Panc1 (cell line): ENCODE results near the gene SLC37A1. TPM values are rescaled to one million over a fixed set of nuclear protein-coding genes. Genes with fewer than 3 reads are reported as not detected.

Experiments
- ATAC-seq: fragments of 200-7000 bp; cut with Tn5 transposase; 2 replicates; pipeline ENCODE4 v1.9.1; 2020; ENCODE audit warnings: mild to moderate bottlenecking, moderate library complexity
- BruUV-seq: library from RNA; stranded (reverse); fragments of 400-500 nt; replicated peaks from 2 replicates; lab custom pipeline; 2021; lab: Mats Ljungman, UMichigan
- CTCF ChIA-PET: fragments of 300-600 bp; sonication (Branson Sonifier 250); formaldehyde crosslinking; loops from one replicate; lab custom pipeline; 2022; ENCODE audit warnings: antibody characterized with exemption; lab: Charles Lee
- POLR2A ChIA-PET: fragments of 300-600 bp; sonication (Branson Sonifier 250); formaldehyde crosslinking; loops from one replicate; lab custom pipeline; 2022; ENCODE audit warnings: antibody characterized with exemption; lab: Charles Lee
- DNase-seq: peaks from one replicate; pipeline ENCODE4 v3.0.0-alpha.2; 2010; ENCODE audit warnings: low read depth, low spot score
- H3K27ac ChIP-seq: 2 replicates; pipeline ENCODE4 v1.5.1; 2011; ENCODE audit warnings: mild to moderate bottlenecking, low read length, inconsistent platforms
- H3K27me3 ChIP-seq: fragments of 200-500 bp; sonication (Bioruptor generic); 2 replicates; pipeline ENCODE4 v1.6.0; 2014; ENCODE audit warnings: low read length, inconsistent platforms; ENCODE audit not compliant: control insufficient read depth, insufficient read depth
- H3K36me3 ChIP-seq: fragments of 200-500 bp; sonication (Bioruptor generic); 2 replicates; pipeline ENCODE4 v1.5.1; 2014; ENCODE audit warnings: inconsistent platforms, mild to moderate bottlenecking, low read length, moderate library complexity; ENCODE audit not compliant: control insufficient read depth, insufficient read depth
- H3K4me1 ChIP-seq: 2 replicates; pipeline ENCODE4 v1.5.1; 2011; ENCODE audit warnings: inconsistent platforms, mild to moderate bottlenecking, low read length, moderate library complexity; ENCODE audit not compliant: control insufficient read depth, insufficient read depth
- H3K4me3 ChIP-seq, 2 experiments: 2 replicates each; pipeline ENCODE4 v1.5.1; 2011 to 2012; ENCODE audit warnings: low read depth in 2 of 2, low read length in 2 of 2, mild to moderate bottlenecking in 2 of 2, inconsistent platforms in 1 of 2, moderate library complexity in 1 of 2
- H3K9me3 ChIP-seq: fragments of 200-500 bp; sonication (Bioruptor generic); 2 replicates; pipeline ENCODE4 v1.5.1; 2014; ENCODE audit warnings: low read depth, mild to moderate bottlenecking, inconsistent platforms, low read length, moderate library complexity; ENCODE audit not compliant: control insufficient read depth, insufficient read depth
- POLR2AphosphoS5 ChIP-seq: IDR thresholded peaks from 2 replicates; pipeline ENCODE4 v1.6.1; 2012; ENCODE audit warnings: mild to moderate bottlenecking, low read depth, low read length, moderate library complexity
- REST ChIP-seq, 2 experiments: IDR thresholded peaks; 2 replicates each; pipeline ENCODE4 v1.6.1; 2011 to 2012; ENCODE audit warnings: low read depth in 2 of 2, control low read depth in 1 of 2, low read length in 1 of 2, mild to moderate bottlenecking in 1 of 2, moderate library complexity in 1 of 2; ENCODE audit not compliant: insufficient read depth in 1 of 2
- SIN3A ChIP-seq: IDR thresholded peaks from 2 replicates; pipeline ENCODE4 v1.6.1; 2012; ENCODE audit warnings: low read depth, mild to moderate bottlenecking, low read length, moderate library complexity, borderline replicate concordance; ENCODE audit not compliant: insufficient read depth
- TCF7L2 ChIP-seq: IDR thresholded peaks from 2 replicates; pipeline ENCODE4 v1.6.1; 2011; ENCODE audit warnings: mild to moderate bottlenecking, low read depth, low read length, inconsistent platforms
- in situ Hi-C: cut with HindIII; loops from 2 replicates; pipeline ENCODE4 v1.10.0; 2016; ENCODE audit warnings: low sequenced_read_pairs, low pct_unique_long_range_greater_than_20kb
- intact Hi-C: fragments of 100-400 bp; cut with micrococcal nuclease; formaldehyde crosslinking; loops from one replicate; pipeline ENCODE4 v1.10.0; 2022; ENCODE audit not compliant: unreplicated experiment
- total RNA-seq: library from RNA; stranded (reverse); gene quantifications from one replicate; pipeline ENCODE4 v1.2.1, GENCODE V29; 2021; ENCODE audit not compliant: unreplicated experiment
- TF ChIP-seq, protein P1 (sequence below): fragments of 450-650 bp; IDR thresholded peaks from 2 replicates; pipeline ENCODE4 v1.5.1; 2017; ENCODE audit warnings: mild to moderate bottlenecking

SLC37A1 gene
- total RNA-seq, 1 experiment from 2014 or later = 7.7 TPM

GRCh38 chr21:42608446-42608845, 94.8 kb downstream of the SLC37A1 start:
- in situ Hi-C loops = no loop called here
- POLR2A ChIA-PET = no interaction called here
- ATAC-seq (no peak), DNase-seq (no peak)
- Histone ChIP-seq H3K27me3 (no peaks in the 10 kb centered on the region), H3K9me3 (no peaks in the 10 kb centered on the region), H3K36me3 (no peaks in the 10 kb centered on the region), H3K27ac (no peak overlapping the region), H3K4me3 (no peak overlapping the region), H3K4me1 (no peaks in the 10 kb centered on the region)
- intact Hi-C loops = no loop called here
- BruUV-seq = no TSS peak
- CTCF ChIA-PET = no interaction called here
- TF ChIP-seq SIN3A (no peak), POLR2AphosphoS5 (no peak), REST (IDR thresholded peaks at IDR 0.05; ENCODE audit: insufficient read depth in 1 of 2, low read depth in 2 of 2, low read length in 1 of 2) (no peak), TCF7L2 (no peak)

- CTCF ChIA-PET = no interaction called here
Measured at GRCh38 chr21:42609811-42610210, 96.2 kb downstream of the SLC37A1 start.

More at GRCh38 chr21:42609811-42610210, 96.2 kb downstream of the SLC37A1 start:
- DNase-seq (no peak), ATAC-seq (no peak)
- no peak for TF ChIP-seq TCF7L2
- TF ChIP-seq POLR2AphosphoS5 = no peak
- no peak for TF ChIP-seq SIN3A
- TF ChIP-seq, protein P1, sequence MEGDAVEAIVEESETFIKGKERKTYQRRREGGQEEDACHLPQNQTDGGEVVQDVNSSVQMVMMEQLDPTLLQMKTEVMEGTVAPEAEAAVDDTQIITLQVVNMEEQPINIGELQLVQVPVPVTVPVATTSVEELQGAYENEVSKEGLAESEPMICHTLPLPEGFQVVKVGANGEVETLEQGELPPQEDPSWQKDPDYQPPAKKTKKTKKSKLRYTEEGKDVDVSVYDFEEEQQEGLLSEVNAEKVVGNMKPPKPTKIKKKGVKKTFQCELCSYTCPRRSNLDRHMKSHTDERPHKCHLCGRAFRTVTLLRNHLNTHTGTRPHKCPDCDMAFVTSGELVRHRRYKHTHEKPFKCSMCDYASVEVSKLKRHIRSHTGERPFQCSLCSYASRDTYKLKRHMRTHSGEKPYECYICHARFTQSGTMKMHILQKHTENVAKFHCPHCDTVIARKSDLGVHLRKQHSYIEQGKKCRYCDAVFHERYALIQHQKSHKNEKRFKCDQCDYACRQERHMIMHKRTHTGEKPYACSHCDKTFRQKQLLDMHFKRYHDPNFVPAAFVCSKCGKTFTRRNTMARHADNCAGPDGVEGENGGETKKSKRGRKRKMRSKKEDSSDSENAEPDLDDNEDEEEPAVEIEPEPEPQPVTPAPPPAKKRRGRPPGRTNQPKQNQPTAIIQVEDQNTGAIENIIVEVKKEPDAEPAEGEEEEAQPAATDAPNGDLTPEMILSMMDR = no peak
- TF ChIP-seq REST (IDR thresholded peaks at IDR 0.05; ENCODE audit: insufficient read depth in 1 of 2, low read depth in 2 of 2, low read length in 1 of 2) = no peak
- H3K9me3 ChIP-seq = no peaks in the 10 kb centered on the region
- no peaks in the 10 kb centered on the region for H3K27me3 ChIP-seq
- no peak overlapping the region for H3K27ac ChIP-seq
- POLR2A ChIA-PET = no interaction called here
- no peak overlapping the region for H3K4me3 ChIP-seq
- no TSS peak for BruUV-seq
- no peaks in the 10 kb centered on the region for H3K36me3 ChIP-seq
- intact Hi-C loops (no loop called here), in situ Hi-C loops (no loop called here)
- H3K4me1 ChIP-seq = no peaks in the 10 kb centered on the region
